WI38 (cell line): ENCODE data around the gene NUDT14.

Source experiments
- H3K4me3 ChIP-seq: 2 replicates; pipeline ENCODE4 v1.5.1; 2011; ENCODE audit warnings: low read depth, mild to moderate bottlenecking, control low read depth, low read length
- CTCF ChIP-seq: IDR thresholded peaks from 2 replicates; pipeline ENCODE4 v1.5.1; 2012; ENCODE audit warnings: low read depth, mild to moderate bottlenecking, control low read depth, low read length

NUDT14 gene

GRCh38 chr14:105155681-105156413 lies 25.3 kb downstream of the NUDT14 start:
- TF ChIP-seq CTCF, result no peak

GRCh38 chr14:105155071-105155651 lies 26.0 kb downstream of the NUDT14 start:
- no peak for TF ChIP-seq CTCF
- H3K4me3 ChIP-seq, result no peak overlapping the region

More at GRCh38 chr14:105155681-105156413, 25.3 kb downstream of the NUDT14 start:
- H3K4me3 ChIP-seq, result no peak overlapping the region

GRCh38 chr14:105154476-105154871 lies 26.6 kb downstream of the NUDT14 start:
- TF ChIP-seq CTCF, result no peak

GRCh38 chr14:105153739-105154475 lies 27.2 kb downstream of the NUDT14 start:
- no peak for TF ChIP-seq CTCF
- H3K4me3 ChIP-seq, result no peak overlapping the region

More at GRCh38 chr14:105154476-105154871, 26.6 kb downstream of the NUDT14 start:
- H3K4me3 ChIP-seq, result no peak overlapping the region

GRCh38 chr14:105153331-105153731 lies 27.8 kb downstream of the NUDT14 start:
- H3K4me3 ChIP-seq, result no peak overlapping the region
- TF ChIP-seq CTCF, result no peak

- no peak for TF ChIP-seq CTCF
- H3K4me3 ChIP-seq, result no peak overlapping the region
Observed at GRCh38 chr14:105152794-105153241, 28.3 kb downstream of the NUDT14 start.
